Activated T-cell treated with anti-CD3 and anti-CD28 coated beads for 24 hours (primary cell): ENCODE data around the gene COA5.
A peak's percentile ranks its signal among the peaks of the same experiment; 100 is the strongest.

Experiments used
- DNase-seq: peaks from one replicate; pipeline ENCODE4 v3.0.0-alpha.2; 2020; ENCODE audit warnings: low read depth

COA5 gene

DNA sequence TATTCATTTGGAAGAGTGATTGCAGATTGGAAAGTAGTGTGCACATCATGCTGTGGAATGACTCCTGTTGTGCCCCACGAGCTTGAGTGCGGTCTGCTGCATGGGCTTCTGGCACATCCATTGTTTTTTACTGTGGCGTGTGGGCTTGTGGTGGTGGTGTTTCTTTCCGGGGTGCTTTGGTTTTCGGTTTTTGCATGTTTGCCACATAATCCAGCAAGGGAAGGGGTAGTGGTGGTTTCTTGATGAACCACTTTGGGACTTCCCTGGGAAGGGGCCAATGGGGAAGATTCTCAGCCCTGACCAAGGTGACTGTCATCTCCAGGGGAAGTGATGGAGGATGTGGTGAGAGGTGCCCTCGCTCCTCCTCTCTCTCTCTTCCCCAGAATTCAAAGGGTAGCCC is 57.0 kb downstream of the COA5 start:
- DNase-seq: peak; percentile 30

DNA sequence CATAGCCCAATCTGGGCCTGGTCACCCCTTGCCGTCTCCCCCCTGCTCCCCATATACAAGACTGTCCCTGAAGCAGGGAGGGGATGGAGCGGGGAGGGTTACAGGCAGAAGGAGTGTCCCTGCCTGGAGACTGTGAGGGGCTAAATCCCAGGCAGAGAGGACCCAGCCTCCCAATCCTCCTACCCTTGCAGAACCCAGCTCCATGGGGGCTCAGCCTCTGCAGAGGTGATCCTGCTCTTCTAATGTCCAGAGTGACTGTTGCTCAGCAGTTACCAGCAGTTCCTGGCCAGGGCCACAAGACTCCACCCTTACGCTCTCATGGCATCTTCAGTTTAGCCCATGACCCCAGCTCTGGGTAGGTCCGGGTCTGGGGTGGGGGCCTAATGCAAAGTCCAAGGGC is 58.1 kb downstream of the COA5 start:
- no peak for DNase-seq
